Brain pericyte (primary cell): Measurements from ENCODE around the gene CMTM6.
A peak's percentile ranks its signal among the peaks of the same experiment; 100 is the strongest.
"Not testable (repeated sequence)": the region's sequence is repeated elsewhere in the genome, so short reads cannot be mapped to it uniquely, and the experiment has no call there.

Source experiments
- DNase-seq: peaks from one replicate; pipeline ENCODE4 v3.0.0-alpha.2; 2012; ENCODE audit warnings: low read depth, low spot score

Gene CMTM6

GRCh38 chr3:32466808-32467207 is 35.8 kb downstream of the CMTM6 start:
- DNase-seq: not testable (repeated sequence)

DNA sequence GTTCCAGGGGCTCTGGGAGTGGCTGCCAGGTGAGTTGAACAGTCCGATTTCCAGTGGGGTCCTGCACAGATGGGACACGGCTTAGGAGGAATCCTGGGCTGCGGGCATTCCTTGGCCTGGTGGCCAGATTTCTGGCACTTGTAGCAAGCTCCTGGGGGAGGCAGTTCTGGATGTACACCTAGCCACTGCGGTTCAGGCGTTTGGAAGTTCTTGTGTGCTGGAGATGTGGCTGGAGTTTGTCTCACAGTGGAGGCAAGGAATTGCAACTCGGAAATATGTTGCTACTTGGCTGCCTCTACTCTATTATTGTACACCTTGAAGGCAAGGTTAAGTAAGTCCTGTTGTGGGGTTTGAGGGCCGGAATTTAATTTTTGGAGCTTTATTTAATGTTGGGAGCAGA is 37.9 kb downstream of the CMTM6 start:
- not testable (repeated sequence) for DNase-seq

DNA sequence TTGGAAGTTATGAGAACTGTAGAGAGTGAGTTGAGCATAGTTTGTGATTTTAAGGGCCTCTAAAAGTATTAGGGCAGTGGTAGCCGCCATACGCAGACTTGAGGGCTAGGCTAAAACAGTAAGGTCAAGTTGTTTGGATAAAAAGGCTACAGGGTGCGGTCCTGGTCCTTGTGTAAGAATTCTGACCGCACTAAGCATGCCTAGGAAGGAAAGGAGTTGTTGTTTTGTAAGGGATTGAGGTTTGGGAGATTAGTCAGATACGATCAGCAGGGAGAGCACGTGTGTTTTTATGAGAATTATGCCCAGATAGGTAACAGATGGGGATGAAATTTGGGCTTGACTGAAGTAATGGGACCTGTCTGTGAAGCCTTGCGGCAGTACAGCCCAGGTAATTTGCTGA is 39.2 kb downstream of the CMTM6 start:
- not testable (repeated sequence) for DNase-seq

DNA sequence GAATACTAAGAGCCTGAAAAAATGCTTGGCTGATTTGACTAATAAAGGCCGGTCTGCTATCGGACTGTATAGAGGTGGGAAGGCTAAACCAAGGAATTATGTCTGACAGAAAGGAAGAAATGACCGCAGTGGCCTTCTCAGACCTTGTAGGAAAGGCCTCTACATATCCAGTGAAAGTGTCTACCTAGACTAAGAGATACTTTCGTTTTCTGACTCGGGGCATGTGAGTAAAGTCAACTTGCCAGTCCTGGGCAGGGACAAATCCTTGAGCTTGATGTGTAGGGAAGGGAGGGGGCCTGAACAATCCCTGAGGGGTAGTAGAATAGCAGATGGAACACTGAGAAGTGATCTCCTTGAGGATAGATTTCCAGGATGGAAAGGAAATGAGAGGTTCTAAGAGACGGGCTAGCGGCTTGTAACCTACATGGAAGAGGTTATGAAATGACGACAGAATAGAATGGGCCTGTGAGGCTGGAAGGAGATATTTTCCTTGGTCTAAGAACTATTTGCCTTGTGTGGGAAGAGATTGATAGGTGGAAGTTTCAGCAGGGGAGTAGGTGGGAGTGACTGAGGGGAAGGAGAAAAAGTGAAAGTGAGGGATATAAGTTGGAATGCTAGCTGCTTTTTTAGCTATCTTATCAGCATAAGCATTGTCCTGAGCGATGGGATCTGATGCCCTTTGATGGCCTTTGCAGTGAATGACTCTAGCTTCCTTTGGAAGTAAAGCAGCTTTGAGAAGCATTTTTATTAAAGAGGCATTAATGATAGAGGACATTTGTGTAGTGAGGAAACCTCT is 40.3 kb downstream of the CMTM6 start:
- DNase-seq: not testable (repeated sequence)

DNA sequence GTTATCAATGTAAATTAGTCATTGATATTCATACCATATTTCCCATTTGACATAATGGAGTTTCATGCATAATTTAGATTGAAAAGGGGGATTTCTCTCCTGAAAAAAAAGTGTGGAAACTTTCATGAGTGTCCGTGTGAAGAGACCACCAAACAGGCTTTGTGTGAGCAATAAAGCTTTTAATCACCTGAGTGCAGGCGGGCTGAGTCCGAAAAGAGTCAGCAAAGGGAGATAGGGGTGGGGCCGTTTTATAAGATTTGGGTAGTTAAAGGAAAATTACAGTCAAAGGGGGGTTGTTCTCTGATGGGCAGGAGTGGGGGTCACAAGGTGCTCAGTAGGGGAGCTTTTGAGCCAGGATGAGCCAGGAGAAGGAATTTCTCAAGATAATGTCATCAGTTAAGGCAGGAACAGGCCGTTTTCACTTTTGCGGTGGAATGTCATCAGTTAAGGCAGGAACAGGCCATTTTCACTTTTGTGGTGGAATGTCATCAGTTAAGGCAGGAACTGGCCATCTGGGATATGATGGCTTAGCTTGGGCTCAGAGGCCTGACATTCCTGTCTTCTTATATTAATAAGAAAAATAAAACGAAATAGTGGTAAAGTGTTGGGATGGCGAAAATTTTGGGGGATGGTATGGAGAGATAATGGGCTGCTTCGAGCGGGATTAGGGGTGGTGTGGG is 41.7 kb downstream of the CMTM6 start:
- DNase-seq: not testable (repeated sequence)

DNA sequence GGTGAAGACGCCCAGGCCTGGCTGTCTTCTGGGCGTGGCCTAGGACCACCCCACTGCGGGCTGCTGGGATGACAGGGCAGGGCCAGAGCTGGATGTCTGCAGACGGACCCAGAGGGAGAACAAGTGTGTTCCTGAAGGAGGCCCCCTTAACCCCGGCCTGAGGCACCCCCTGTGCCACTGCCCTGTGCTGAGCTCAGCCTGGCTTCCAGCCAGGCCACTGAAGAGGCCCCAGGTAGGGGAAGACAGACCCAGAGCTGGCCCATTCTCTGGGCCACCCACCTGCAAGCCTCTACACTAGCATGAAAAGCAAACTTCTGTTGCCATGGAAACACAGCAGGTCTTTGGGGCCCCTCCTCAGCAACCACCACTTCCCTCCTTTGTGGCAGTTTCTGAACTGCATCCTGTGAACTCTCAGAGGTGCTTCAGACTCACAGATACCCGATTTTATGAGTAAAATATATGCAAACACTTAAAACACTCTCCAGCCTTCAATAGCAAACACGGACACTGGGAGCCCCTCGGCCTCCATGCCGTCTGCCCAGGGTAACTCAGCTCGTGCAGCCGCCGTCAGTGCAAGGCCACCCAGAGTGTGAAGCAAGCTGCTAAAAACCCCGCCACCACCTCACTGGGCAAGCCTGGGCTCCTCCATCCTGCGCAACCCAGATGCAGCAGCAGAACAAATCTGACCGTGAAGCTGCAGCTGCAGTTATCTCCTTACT is 42.5 kb downstream of the CMTM6 start:
- no peak for DNase-seq

DNA sequence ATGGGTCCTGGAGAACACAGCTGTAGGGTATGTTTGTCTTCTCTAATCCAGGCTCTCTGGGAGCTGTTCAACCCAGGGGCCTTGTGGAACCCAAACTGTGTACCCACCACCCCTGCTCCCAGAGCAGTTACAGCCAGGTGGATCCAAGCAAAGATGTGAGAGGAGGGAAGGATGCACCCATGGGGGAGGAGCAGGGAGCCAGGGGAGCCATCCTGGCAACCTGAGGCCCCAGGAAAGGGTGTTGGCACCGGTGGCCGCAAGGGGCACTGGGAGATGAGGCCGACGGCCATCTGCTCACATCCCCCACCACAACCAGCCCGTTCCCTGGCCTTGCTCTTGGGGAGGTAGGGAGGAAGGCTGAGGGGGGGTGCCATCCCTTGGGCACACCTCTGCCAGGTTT is 43.2 kb downstream of the CMTM6 start:
- no peak for DNase-seq

GRCh38 chr3:32457971-32458471 is 44.6 kb downstream of the CMTM6 start:
- DNase-seq: no peak

DNA sequence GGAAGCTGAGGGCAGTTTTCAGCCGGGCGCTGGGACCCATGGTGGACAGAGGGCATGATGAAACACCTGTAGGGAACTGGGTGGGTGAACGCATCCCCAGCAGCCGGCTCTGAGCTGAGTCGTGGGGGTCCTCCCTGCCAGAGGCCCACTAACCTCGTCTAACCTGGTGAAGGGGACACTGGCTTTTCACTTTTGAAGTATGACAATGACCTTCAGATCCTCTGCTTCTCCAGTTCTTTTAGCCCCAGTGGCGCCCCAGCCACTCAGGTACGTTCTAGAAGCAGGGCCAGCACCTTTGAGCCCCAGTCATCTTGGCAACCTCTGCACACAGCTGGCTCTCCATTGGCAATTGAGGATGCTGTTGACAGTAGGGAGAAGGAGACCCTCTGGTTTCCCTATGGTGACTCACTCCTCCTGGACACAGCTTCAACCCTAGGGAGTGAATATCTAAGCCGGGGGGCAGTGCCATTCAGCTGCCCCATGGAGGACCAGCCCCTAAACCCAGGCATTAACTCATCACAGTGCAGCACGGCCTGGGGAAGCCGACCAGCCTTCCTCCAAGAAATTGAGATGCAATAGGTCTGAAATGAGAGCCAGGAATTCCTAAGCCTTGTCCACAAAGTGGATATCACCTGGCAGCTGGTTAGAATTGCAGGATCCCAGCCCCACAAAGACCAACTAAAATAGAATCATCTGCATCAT is 46.1 kb downstream of the CMTM6 start:
- DNase-seq: no peak

GRCh38 chr3:32455609-32456428 is 46.8 kb downstream of the CMTM6 start:
- no peak for DNase-seq

GRCh38 chr3:32454731-32455608 is 47.7 kb downstream of the CMTM6 start:
- DNase-seq: no peak

DNA sequence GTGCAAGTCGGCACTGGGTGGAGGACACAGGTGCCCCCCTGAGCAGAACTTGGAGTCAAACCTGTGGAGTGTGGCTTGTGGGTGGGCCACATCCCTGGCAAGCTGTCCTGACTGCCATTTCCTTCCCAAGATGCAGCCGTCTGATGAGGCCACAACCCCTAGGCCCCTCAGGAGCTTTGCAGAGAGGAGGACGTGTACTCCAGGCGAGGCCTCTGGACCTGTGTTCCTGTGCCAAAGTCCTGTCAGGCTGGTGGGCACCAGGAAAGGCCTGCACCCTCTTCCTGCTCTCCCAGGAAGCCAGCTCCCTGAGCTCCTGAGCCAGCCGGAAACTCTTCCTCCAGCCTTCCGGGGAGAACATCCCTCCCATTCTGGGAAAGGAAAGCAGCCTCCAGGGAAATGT is 48.5 kb downstream of the CMTM6 start:
- no peak for DNase-seq

DNA sequence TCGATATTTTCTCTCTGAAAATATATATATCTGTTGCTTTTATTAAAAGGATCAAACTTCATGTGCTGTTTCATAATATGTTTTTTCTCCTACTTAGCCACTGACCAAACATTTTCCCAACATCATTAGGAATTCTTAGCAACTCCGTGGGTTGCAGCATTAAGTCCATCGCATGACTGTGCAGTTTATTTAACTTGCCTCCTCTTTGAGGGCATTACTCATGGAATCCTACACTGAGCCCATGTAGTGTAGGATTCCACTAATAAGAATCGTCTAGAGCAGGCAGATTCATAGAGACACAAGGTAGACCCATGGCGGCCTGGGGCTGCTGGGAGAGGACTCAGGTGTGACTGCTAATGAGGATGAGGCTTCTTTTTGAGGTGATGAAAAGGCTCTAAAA is 49.3 kb downstream of the CMTM6 start:
- DNase-seq: peak; percentile 49

GRCh38 chr3:32452009-32452408 is 50.6 kb downstream of the CMTM6 start:
- DNase-seq: no peak

GRCh38 chr3:32450992-32451659 is 51.5 kb downstream of the CMTM6 start:
- DNase-seq: no peak

GRCh38 chr3:32450426-32450825 is 52.2 kb downstream of the CMTM6 start:
- no peak for DNase-seq

GRCh38 chr3:32449691-32450090 is 53.0 kb downstream of the CMTM6 start:
- DNase-seq: no peak

DNA sequence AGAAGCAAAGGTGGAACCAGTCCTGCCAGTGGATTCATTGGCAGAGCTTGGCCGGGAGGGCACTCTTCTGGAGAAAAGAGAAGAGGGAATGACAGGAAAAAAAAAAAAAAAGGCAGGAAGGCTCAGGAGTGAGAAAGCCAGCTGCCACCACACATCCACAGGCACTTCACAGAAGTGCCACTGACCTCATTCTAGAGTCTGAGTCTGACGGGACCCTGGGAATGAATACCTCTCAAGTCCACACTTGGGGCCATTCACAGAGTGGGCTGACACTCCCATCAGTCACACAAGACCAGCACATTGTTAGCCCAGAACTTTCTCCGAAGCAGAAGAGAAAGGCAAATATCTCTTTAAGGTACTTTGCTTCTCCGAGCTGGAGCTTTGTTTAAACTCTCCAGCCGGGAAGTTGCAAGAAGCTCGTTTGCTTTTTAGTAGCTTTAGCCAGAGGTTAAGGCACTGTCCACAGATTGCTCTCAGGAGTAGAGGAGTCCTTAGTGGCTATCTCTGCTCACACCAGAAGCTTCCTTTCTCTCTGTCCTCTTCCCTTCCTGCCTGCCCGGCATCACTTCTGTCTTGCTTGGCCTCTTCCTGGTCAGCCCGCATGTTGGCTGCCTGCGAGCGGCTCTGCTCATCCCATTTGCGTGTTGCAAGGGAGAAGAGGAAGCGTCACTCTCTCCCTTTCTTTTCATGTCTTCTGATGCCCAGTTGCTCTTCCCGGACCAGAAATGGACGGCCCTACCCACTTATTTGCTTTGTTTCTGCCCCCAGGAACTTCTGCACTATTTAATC is 53.8 kb downstream of the CMTM6 start:
- DNase-seq: no peak
